H1 (cell line): Measurements from ENCODE around the gene DISC1. TPM values are rescaled to one million over a fixed set of nuclear protein-coding genes. Genes with fewer than 3 reads are reported as not detected.

Experiments
- CTCF ChIA-PET: fragments of 300-600 bp; sonication (Branson Sonifier 250); formaldehyde crosslinking; loops from one replicate; lab custom pipeline; 2021; ENCODE audit not compliant: partially characterized antibody; lab: Charles Lee
- POLR2A ChIA-PET: fragments of 300-600 bp; sonication (Branson Sonifier 250); formaldehyde crosslinking; loops from one replicate; lab custom pipeline; 2021; ENCODE audit warnings: inconsistent platforms; ENCODE audit not compliant: partially characterized antibody; lab: Charles Lee
- DNase-seq, 2 experiments: peaks; one replicate each; pipeline versions ENCODE4 v3.0.0 to v3.0.0-alpha.2; 2010 to 2022; ENCODE audit warnings: low spot score in 2 of 2, low read depth in 1 of 2, mixed read lengths in 1 of 2
- FAIRE-seq: peaks from 2 replicates; lab custom pipeline; 2011; peaks lifted over from hg19 to GRCh38; lab: Jason Lieb, UNC
- H2AFZ ChIP-seq: 2 replicates; pipeline ENCODE4 v1.8.1; 2012; ENCODE audit warnings: low read length, inconsistent platforms
- H2AK5ac ChIP-seq: 2 replicates; pipeline ENCODE4 v1.6.1; 2013; ENCODE audit warnings: low read depth, low read length
- H2BK120ac ChIP-seq: replicated peaks from 2 replicates; pipeline ENCODE3; 2013; ENCODE audit warnings: low read depth, low read length, inconsistent platforms
- H2BK12ac ChIP-seq: 2 replicates; pipeline ENCODE4 v1.6.1; 2013; ENCODE audit warnings: low read depth, low read length
- H2BK15ac ChIP-seq: 2 replicates; pipeline ENCODE4 v1.6.1; 2013; ENCODE audit warnings: low read length
- H2BK20ac ChIP-seq: 2 replicates; pipeline ENCODE4 v1.6.1; 2013; ENCODE audit warnings: low read length
- H2BK5ac ChIP-seq: 2 replicates; pipeline ENCODE4 v1.6.1; 2013; ENCODE audit warnings: low read depth, low read length
- H3K14ac ChIP-seq: 2 replicates; pipeline ENCODE4 v1.6.1; 2013; ENCODE audit warnings: inconsistent platforms; ENCODE audit not compliant: insufficient read length
- H3K18ac ChIP-seq: 2 replicates; pipeline ENCODE4 v1.6.1; 2013; ENCODE audit warnings: low read length; ENCODE audit errors: extremely low read depth
- H3K23ac ChIP-seq: 2 replicates; pipeline ENCODE4 v1.6.1; 2013; ENCODE audit warnings: inconsistent platforms; ENCODE audit not compliant: insufficient read length
- H3K23me2 ChIP-seq: 2 replicates; pipeline ENCODE4 v1.6.1; 2013; ENCODE audit warnings: low read depth, low read length
- H3K27ac ChIP-seq: 2 replicates; pipeline ENCODE4 v1.6.1; 2011; ENCODE audit warnings: low read depth, low read length, inconsistent platforms
- H3K27me3 ChIP-seq, 4 experiments: replicated peaks in 1 of 4; 1 replicate in 1 of 4; 2 replicates in 3 of 4; pipeline versions ENCODE4 v1.6.1 to v1.8.1; 2011 to 2013; ENCODE audit warnings: low read length in 3 of 4, mild to moderate bottlenecking in 3 of 4, inconsistent platforms in 2 of 4, mixed read lengths in 2 of 4, moderate library complexity in 1 of 4; ENCODE audit not compliant: control insufficient read depth in 3 of 4, insufficient read depth in 3 of 4; ENCODE audit errors: extremely low read depth in 1 of 4
- H3K36me3 ChIP-seq, 4 experiments: 2 replicates each; pipeline versions ENCODE4 v1.6.1 to v1.8.1; 2011 to 2013; ENCODE audit warnings: mild to moderate bottlenecking in 4 of 4, low read length in 3 of 4, moderate library complexity in 2 of 4, control low read depth in 1 of 4, inconsistent platforms in 1 of 4; ENCODE audit not compliant: insufficient read depth in 4 of 4, control insufficient read depth in 2 of 4
- H3K4ac ChIP-seq: replicated peaks from 2 replicates; pipeline ENCODE3; 2013; ENCODE audit warnings: low read length, low read depth, mixed read lengths, inconsistent platforms; ENCODE audit not compliant: insufficient read length
- H3K4me1 ChIP-seq, 4 experiments: replicated peaks in 1 of 4; 1 replicate in 1 of 4; 2 replicates in 3 of 4; pipeline versions ENCODE4 v1.6.1 to v1.8.1; 2011 to 2013; ENCODE audit warnings: low read length in 3 of 4, inconsistent platforms in 2 of 4, mixed read lengths in 1 of 4; ENCODE audit not compliant: insufficient read depth in 4 of 4, control insufficient read depth in 3 of 4
- H3K4me2 ChIP-seq, 2 experiments: 2 replicates each; pipeline versions ENCODE4 v1.6.1 to v1.8.1; 2011 to 2013; ENCODE audit warnings: low read depth in 2 of 2, low read length in 2 of 2, control low read depth in 1 of 2, inconsistent platforms in 1 of 2, mild to moderate bottlenecking in 1 of 2; ENCODE audit not compliant: insufficient read depth in 1 of 2
- H3K4me3 ChIP-seq, 4 experiments: fragments of 200-600, 300-600 bp in 1 of 4; sonication (generic), shearing (Covaris generic), sonication (Bioruptor Twin) in 1 of 4; 2 replicates each; pipeline versions ENCODE4 v1.5.1 to v1.8.1; 2011 to 2016; ENCODE audit warnings: low read length in 4 of 4, low read depth in 3 of 4, control low read depth in 2 of 4, inconsistent platforms in 2 of 4, mild to moderate bottlenecking in 2 of 4, mixed read lengths in 1 of 4, moderate library complexity in 1 of 4; ENCODE audit not compliant: insufficient read depth in 2 of 4; ENCODE audit errors: extremely low read depth in 1 of 4
- H3K56ac ChIP-seq: replicated peaks from 2 replicates; pipeline ENCODE3; 2013; ENCODE audit warnings: low read depth, mild to moderate bottlenecking, mixed read lengths, low read length, inconsistent platforms; ENCODE audit not compliant: insufficient read length
- H3K79me1 ChIP-seq: 2 replicates; pipeline ENCODE4 v1.6.1; 2013; ENCODE audit warnings: low read depth, low read length, control low read depth
- H3K79me2 ChIP-seq, 2 experiments: 2 replicates each; pipeline versions ENCODE4 v1.6.1 to v1.8.1; 2012 to 2013; ENCODE audit warnings: low read length in 2 of 2, mild to moderate bottlenecking in 2 of 2, inconsistent platforms in 1 of 2; ENCODE audit not compliant: insufficient read depth in 2 of 2, control insufficient read depth in 1 of 2
- H3K9ac ChIP-seq, 4 experiments: replicated peaks in 1 of 4; 1 replicate in 1 of 4; 2 replicates in 3 of 4; pipeline versions ENCODE4 v1.6.1 to v1.8.1; 2011 to 2013; ENCODE audit warnings: low read depth in 3 of 4, low read length in 3 of 4, control low read depth in 2 of 4, mild to moderate bottlenecking in 2 of 4, moderate library complexity in 2 of 4, inconsistent platforms in 1 of 4; ENCODE audit errors: extremely low read depth in 1 of 4
- H3K9me3 ChIP-seq, 2 experiments: 2 replicates each; pipeline versions ENCODE4 v1.6.1 to v1.8.1; 2012 to 2013; ENCODE audit warnings: mild to moderate bottlenecking in 2 of 2, moderate library complexity in 2 of 2, control low read depth in 1 of 2, inconsistent platforms in 1 of 2, low read depth in 1 of 2, low read length in 1 of 2, mixed read lengths in 1 of 2; ENCODE audit not compliant: insufficient read depth in 2 of 2
- H4K20me1 ChIP-seq, 2 experiments: replicated peaks in 1 of 2; 2 replicates each; pipeline versions ENCODE3 to v1.8.1; 2011 to 2013; ENCODE audit warnings: inconsistent platforms in 2 of 2, low read length in 2 of 2, mild to moderate bottlenecking in 1 of 2; ENCODE audit not compliant: insufficient read depth in 2 of 2, control insufficient read depth in 1 of 2
- H4K5ac ChIP-seq: 2 replicates; pipeline ENCODE4 v1.6.1; 2013; ENCODE audit warnings: low read length, low read depth, mixed read lengths, inconsistent platforms; ENCODE audit not compliant: insufficient read length
- H4K8ac ChIP-seq: 2 replicates; pipeline ENCODE4 v1.8.0; 2013; ENCODE audit warnings: mild to moderate bottlenecking, moderate library complexity, low read length, inconsistent platforms; ENCODE audit not compliant: insufficient read depth; ENCODE audit errors: extremely low read depth
- H4K91ac ChIP-seq: replicated peaks from 2 replicates; pipeline ENCODE3; 2013; ENCODE audit warnings: low read length, mixed read lengths, inconsistent platforms; ENCODE audit not compliant: insufficient read length
- BRCA1 ChIP-seq: IDR thresholded peaks from 2 replicates; pipeline ENCODE4 v1.6.1; 2012; ENCODE audit warnings: low read depth, low read length, improper control_type of control experiment
- POLR2AphosphoS5 ChIP-seq: IDR thresholded peaks from 2 replicates; pipeline ENCODE4 v1.6.1; 2011; ENCODE audit warnings: low read depth, low read length
- SP4 ChIP-seq: IDR thresholded peaks from 2 replicates; pipeline ENCODE4 v1.6.1; 2012; ENCODE audit warnings: low read length, inconsistent platforms
- WGBS, 2 experiments: shearing (Covaris generic) in 1 of 2; methylation state at CpG; one replicate each; pipeline versions ENCODE4 v1.1.6 to v1.1.7; 2013 to 2015; ENCODE audit warnings: low lambda C conversion rate in 2 of 2, mixed read lengths in 2 of 2, inconsistent platforms in 1 of 2, low coverage in 1 of 2, missing lambda C conversion rate in 1 of 2; ENCODE audit not compliant: insufficient replicate concordance in 2 of 2, insufficient coverage in 1 of 2, insufficient read length in 1 of 2; ENCODE audit errors: extremely low coverage in 1 of 2, missing lambda C conversion rate in 1 of 2; 5-methylcytosine and 5-hydroxymethylcytosine counted together
- polyA plus RNA-seq, 7 experiments: library from polyadenylated mRNA; depleted of rRNA in 3 of 7; stranded (reverse) in 5 of 7; unstranded in 2 of 7; fragments of >200 nt in 5 of 7; fragments of 200-250 nt in 2 of 7; gene quantifications; 1 replicate in 5 of 7; 2 replicates in 1 of 7; 4 replicates in 1 of 7; pipeline versions ENCODE4 v1.2.1 to v1.2.3, GENCODE V29; 2011 to 2013; ENCODE audit warnings: missing spikeins in 2 of 7, mixed read lengths in 2 of 7
- total RNA-seq: library from RNA; stranded (reverse); fragmentation: NEBNext Ultra II Directional; extraction: Animal tissue kit (Norgen Biotek cat#: 25700); gene quantifications from 2 replicates; pipeline ENCODE4 v1.2.1, GENCODE V29; 2021

DISC1 gene
- total and polyA plus RNA-seq, 2 of the 8 experiments (the other 6 are each of a cell fraction or from before 2014, with no cell fraction given) = 1.1 to 3.5 TPM

DNA sequence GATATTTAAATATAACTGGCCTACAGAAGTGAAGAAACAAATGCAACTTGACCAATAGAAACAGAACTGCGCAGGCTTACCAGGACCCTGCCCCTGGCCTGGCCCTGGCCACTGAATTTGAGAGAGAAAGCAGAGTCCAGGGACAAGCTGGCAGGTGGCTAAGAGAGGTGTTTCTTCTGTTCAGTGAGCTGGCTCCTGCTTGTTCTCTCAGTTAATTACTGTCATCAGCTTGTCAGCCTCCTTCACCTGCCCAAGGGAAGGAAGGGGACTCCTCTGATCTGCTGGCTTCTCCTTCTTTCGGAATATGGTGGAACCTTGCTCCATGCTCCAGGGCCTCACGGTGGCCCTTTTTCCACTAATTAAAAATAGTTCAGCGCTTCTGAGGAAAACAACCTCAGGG, 388.4 kb downstream of the DISC1 start:
- H4K20me1 ChIP-seq = no peaks in the 10 kb centered on the region
- H3K4me2 ChIP-seq = no peak overlapping the region
- H4K91ac ChIP-seq = no peak overlapping the region
- no peak overlapping the region for H2BK12ac ChIP-seq
- no peak overlapping the region for H3K4me3 ChIP-seq
- H3K18ac ChIP-seq = no peak overlapping the region
- no peak overlapping the region for H3K56ac ChIP-seq
- H2BK120ac ChIP-seq = no peak overlapping the region
- H2AK5ac ChIP-seq = no peak overlapping the region
- H3K27ac ChIP-seq = no peak overlapping the region
- H3K14ac ChIP-seq = no peak overlapping the region
- H3K4me1 ChIP-seq = peaks cover 0 to 11% (median 1%) of the 10 kb centered on the region in 4 experiments; a peak in 4 of 7 replicates
- FAIRE-seq (no peak), DNase-seq (no peak)
- no peak for TF ChIP-seq POLR2AphosphoS5
- no peak for TF ChIP-seq BRCA1
- no peak for TF ChIP-seq SP4
- H2BK20ac ChIP-seq = no peak overlapping the region
- ChIA-PET POLR2A (interaction anchor here (0.9 to 1.2 kb wide), 2 partner anchors 32 to 125 kb away, joined by 3 read pairs; no protein-coding TSS in a partner anchor), CTCF (interaction anchor here (1.2 to 1.5 kb wide), 4 partner anchors 12 to 291 kb away, joined by 3 to 4 read pairs (median 4); no protein-coding TSS in a partner anchor)
- no peak overlapping the region for H3K9ac ChIP-seq
- H3K27me3 ChIP-seq = no peaks in the 10 kb centered on the region
- H3K23ac ChIP-seq = no peak overlapping the region
- H3K79me1 ChIP-seq = no peaks in the 10 kb centered on the region
- H2BK5ac ChIP-seq = no peak overlapping the region
- no peaks in the 10 kb centered on the region for H3K9me3 ChIP-seq
- no peak overlapping the region for H2AFZ ChIP-seq
- no peak overlapping the region for H4K8ac ChIP-seq
- H3K36me3 ChIP-seq = no peaks in the 10 kb centered on the region
- H3K79me2 ChIP-seq = no peaks in the 10 kb centered on the region
- H3K4ac ChIP-seq = no peak overlapping the region
- WGBS, 2 experiments = 88% methylated on average over 4 of the region's 4 CpGs; no CpG with 5 or more reads in 1 of the 2 experiments
- no peak overlapping the region for H2BK15ac ChIP-seq
- H3K23me2 ChIP-seq = no peaks in the 10 kb centered on the region
- no peak overlapping the region for H4K5ac ChIP-seq
